Gastrocnemius medialis (tissue), 4 donors: ENCODE results near the gene XYLT1.

Source experiments
- CTCF ChIP-seq, 5 experiments: fragments of 450-650 bp in 3 of 5; fragments of 200-600 bp in 2 of 5; sonication (generic) in 2 of 5; IDR thresholded peaks in 4 of 5; conservative IDR thresholded peaks in 1 of 5; 1 replicate in 4 of 5; 2 replicates in 1 of 5; pipeline ENCODE4 v1.5.1; 2016 to 2019; ENCODE audit warnings: antibody characterized with exemption in 5 of 5, mild to moderate bottlenecking in 3 of 5, moderate library complexity in 3 of 5
- POLR2A ChIP-seq, 2 donors: fragments of 450-650 bp; IDR thresholded peaks; one replicate each; pipeline ENCODE4 v1.6.1; 2017; ENCODE audit warnings: antibody characterized with exemption in 2 of 2, mild to moderate bottlenecking in 2 of 2, moderate library complexity in 2 of 2

GRCh38 chr16:17408955-17409441, 61.8 kb downstream of the XYLT1 start:
- TF ChIP-seq CTCF (IDR thresholded peaks at IDR 0.05 in 4 of 5, conservative IDR thresholded peaks at IDR 0.05 in 1 of 5) (no peak), POLR2A (IDR thresholded peaks at IDR 0.05) (no peak)
